Stomach (tissue), 9 donors: Measurements from ENCODE around the gene ASZ1. TPM values are rescaled to one million over a fixed set of nuclear protein-coding genes. Genes with fewer than 3 reads are reported as not detected.

Source experiments
- DNase-seq, 2 donors: peaks; one replicate each; pipeline versions ENCODE4 v3.0.0 to v3.0.0-alpha.2; 2013 to 2019
- H3K27ac ChIP-seq, 5 donors: fragments of 200-600 bp in 4 of 5; sonication (generic) in 4 of 5; one replicate each; pipeline ENCODE4 v1.5.1; 2013 to 2019; ENCODE audit warnings: mild to moderate bottlenecking in 1 of 5, moderate library complexity in 1 of 5
- H3K27me3 ChIP-seq, 3 donors: fragments of 200-600 bp; sonication (generic); one replicate each; pipeline ENCODE4 v1.5.1; 2017 to 2019; ENCODE audit warnings: mixed run types in 1 of 3
- H3K36me3 ChIP-seq, 4 donors: fragments of 200-600 bp; sonication (generic); 1 replicate in 3 of 4; 2 replicates in 1 of 4; pipeline ENCODE4 v1.5.1; 2016 to 2019
- H3K4me1 ChIP-seq, 4 donors: fragments of 200-600 bp; sonication (generic); one replicate each; pipeline ENCODE4 v1.5.1; 2016 to 2019
- H3K4me3 ChIP-seq, 4 donors: fragments of 200-600 bp; sonication (generic) in 3 of 4; one replicate each; pipeline ENCODE4 v1.5.1; 2016 to 2019; ENCODE audit warnings: mild to moderate bottlenecking in 1 of 4
- H3K9me3 ChIP-seq, 4 donors: fragments of 200-600 bp; sonication (generic); one replicate each; pipeline ENCODE4 v1.5.1; 2016 to 2019
- EP300 ChIP-seq: sonication (generic); formaldehyde crosslinking; IDR thresholded peaks from one replicate; pipeline ENCODE4 v1.6.1; 2017; ENCODE audit warnings: antibody characterized with exemption
- POLR2A ChIP-seq, 4 donors: fragments of 450-650 bp; IDR thresholded peaks; one replicate each; pipeline ENCODE4 v1.6.1; 2016; ENCODE audit warnings: antibody characterized with exemption in 4 of 4, control low read depth in 2 of 4, mild to moderate bottlenecking in 1 of 4, moderate library complexity in 1 of 4
- POLR2AphosphoS5 ChIP-seq, 3 donors: sonication (generic); formaldehyde crosslinking; IDR thresholded peaks; one replicate each; pipeline ENCODE4 v1.6.1; 2016; ENCODE audit warnings: antibody characterized with exemption in 3 of 3
- WGBS, 5 donors: extraction: QIAGEN DNeasy Blood & Tissue Kit in 3 of 5; methylation state at CpG; one replicate each; pipeline versions ENCODE4 v1.1.5 to v1.1.7; 2013 to 2018; 5-methylcytosine and 5-hydroxymethylcytosine counted together
- intact Hi-C: fragments of 100-400 bp; cut with DNase I; formaldehyde crosslinking; loops from one replicate; pipeline ENCODE4 v1.15.1; 2023; ENCODE audit warnings: low total_unique reads
- polyA plus RNA-seq, 3 donors: library from polyadenylated mRNA; stranded (reverse); fragments of 200-250 nt; gene quantifications; one replicate each; pipeline ENCODE4 v1.2.3, GENCODE V29; 2013
- total RNA-seq, 5 donors: library from RNA; depleted of rRNA; stranded (reverse); fragments of >200 nt; gene quantifications; one replicate each; pipeline versions ENCODE4 v1.1.0 to v1.2.3, GENCODE V29; 2014 to 2016
- TF ChIP-seq, protein P1 (sequence below), 7 experiments: fragments of 450-650 bp in 4 of 7; fragments of 200-600 bp in 3 of 7; sonication (generic) in 3 of 7; IDR thresholded peaks; one replicate each; pipeline ENCODE4 v1.5.1; 2016 to 2019; ENCODE audit warnings: antibody characterized with exemption in 7 of 7, control low read depth in 2 of 7, mild to moderate bottlenecking in 1 of 7
- donor health status: healthy with polysubstance abuse.
- donor health status: Bipolar disorder and iron deficiency.
- donor health status: healthy.

The ASZ1 gene
- total and polyA plus RNA-seq, 8 donors, result not detected

DNA sequence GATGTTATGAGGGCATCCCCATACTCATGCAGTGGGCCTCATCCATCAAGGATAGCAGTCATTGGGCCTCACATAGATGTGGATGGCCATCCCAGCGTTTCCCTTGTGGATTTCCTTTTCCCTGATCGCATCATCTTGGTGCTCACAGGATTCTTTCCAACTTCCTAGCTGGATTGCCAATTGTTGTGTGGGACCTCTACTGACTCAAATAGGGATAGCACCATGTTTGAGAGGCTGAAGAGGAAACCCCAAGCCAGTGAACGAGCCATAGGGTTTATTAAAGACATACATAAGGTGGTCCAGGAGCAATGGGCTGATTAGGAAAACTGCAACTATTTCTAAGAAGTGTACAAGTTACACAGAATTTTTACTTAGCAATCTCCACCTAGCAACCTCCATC is 21.8 kb downstream of the ASZ1 start:
- no peak for DNase-seq
- H3K36me3 ChIP-seq, result no peaks in the 10 kb centered on the region
- no peak for TF ChIP-seq EP300
- TF ChIP-seq, protein P1, sequence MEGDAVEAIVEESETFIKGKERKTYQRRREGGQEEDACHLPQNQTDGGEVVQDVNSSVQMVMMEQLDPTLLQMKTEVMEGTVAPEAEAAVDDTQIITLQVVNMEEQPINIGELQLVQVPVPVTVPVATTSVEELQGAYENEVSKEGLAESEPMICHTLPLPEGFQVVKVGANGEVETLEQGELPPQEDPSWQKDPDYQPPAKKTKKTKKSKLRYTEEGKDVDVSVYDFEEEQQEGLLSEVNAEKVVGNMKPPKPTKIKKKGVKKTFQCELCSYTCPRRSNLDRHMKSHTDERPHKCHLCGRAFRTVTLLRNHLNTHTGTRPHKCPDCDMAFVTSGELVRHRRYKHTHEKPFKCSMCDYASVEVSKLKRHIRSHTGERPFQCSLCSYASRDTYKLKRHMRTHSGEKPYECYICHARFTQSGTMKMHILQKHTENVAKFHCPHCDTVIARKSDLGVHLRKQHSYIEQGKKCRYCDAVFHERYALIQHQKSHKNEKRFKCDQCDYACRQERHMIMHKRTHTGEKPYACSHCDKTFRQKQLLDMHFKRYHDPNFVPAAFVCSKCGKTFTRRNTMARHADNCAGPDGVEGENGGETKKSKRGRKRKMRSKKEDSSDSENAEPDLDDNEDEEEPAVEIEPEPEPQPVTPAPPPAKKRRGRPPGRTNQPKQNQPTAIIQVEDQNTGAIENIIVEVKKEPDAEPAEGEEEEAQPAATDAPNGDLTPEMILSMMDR (IDR thresholded peaks at IDR 0.05), result no peak
- TF ChIP-seq POLR2AphosphoS5 (IDR thresholded peaks at IDR 0.05), result no peak
- TF ChIP-seq POLR2A (IDR thresholded peaks at IDR 0.05), result no peak
- intact Hi-C loops, result no loop called here
- 78 to 91% (median 86%) methylated on average over 3 of the region's 3 CpGs for WGBS, 5 donors
- H3K27me3 ChIP-seq, result no peaks in the 10 kb centered on the region
- no peak overlapping the region for H3K27ac ChIP-seq
- no peaks in the 10 kb centered on the region for H3K9me3 ChIP-seq
- no peaks in the 10 kb centered on the region for H3K4me1 ChIP-seq
- H3K4me3 ChIP-seq, result no peak overlapping the region

DNA sequence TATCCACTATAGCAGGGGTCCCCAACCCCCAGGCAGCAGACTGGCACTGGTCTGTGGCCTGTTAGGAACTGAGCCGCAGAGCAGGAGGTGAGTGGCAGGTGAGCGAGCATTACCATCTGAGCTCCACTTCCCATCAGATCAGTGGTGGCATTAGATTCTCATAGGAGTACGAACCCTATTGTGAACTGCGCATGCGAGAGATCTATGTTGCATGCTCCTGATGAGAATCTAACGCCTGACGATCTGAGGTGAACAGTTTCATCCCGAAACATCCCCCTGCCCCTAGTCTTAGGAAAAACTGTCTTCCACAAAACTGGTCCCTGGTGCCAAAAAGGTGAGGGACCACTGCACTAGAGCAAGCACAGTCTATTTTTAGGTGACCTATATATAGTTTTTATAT is 23.6 kb downstream of the ASZ1 start:
- 95 to 100% (median 96%) methylated on average over 7 to 8 of the region's 8 CpGs for WGBS, 5 donors
- DNase-seq, result no peak
- Histone ChIP-seq H3K36me3 (no peaks in the 10 kb centered on the region), H3K4me1 (peaks cover 0 to 4% (median 0%) of the 10 kb centered on the region in 4 donors), H3K27ac (no peak overlapping the region), H3K9me3 (no peaks in the 10 kb centered on the region), H3K4me3 (no peak overlapping the region), H3K27me3 (no peaks in the 10 kb centered on the region)
- intact Hi-C loops, result no loop called here
- TF ChIP-seq, protein P1 (IDR thresholded peaks at IDR 0.05), result no peak
- no peak for TF ChIP-seq EP300
- no peak for TF ChIP-seq POLR2AphosphoS5 (IDR thresholded peaks at IDR 0.05)
- no peak for TF ChIP-seq POLR2A (IDR thresholded peaks at IDR 0.05)

DNA sequence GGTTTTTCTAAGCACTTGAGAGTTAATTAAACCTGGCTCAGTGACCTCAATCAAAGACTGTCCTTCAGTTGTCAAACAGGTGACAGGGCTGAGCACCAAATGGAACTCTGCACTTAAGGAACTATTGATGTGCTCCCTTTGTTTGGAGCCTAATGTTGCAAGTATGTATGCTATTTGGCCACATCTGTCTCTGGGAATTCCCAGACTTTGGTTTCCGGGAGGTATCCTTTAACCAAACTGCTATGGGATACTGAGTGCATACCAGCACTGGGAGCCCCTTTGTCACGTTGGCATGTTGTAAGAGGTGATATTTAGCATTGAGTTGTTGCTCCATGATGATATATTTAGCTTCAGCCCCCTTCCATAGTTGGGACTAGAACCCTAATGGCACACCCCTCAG is 25.2 kb downstream of the ASZ1 start:
- intact Hi-C loops, result no loop called here
- 68 to 85% (median 83%) methylated on average over 2 of the region's 2 CpGs for WGBS, 5 donors

DNA sequence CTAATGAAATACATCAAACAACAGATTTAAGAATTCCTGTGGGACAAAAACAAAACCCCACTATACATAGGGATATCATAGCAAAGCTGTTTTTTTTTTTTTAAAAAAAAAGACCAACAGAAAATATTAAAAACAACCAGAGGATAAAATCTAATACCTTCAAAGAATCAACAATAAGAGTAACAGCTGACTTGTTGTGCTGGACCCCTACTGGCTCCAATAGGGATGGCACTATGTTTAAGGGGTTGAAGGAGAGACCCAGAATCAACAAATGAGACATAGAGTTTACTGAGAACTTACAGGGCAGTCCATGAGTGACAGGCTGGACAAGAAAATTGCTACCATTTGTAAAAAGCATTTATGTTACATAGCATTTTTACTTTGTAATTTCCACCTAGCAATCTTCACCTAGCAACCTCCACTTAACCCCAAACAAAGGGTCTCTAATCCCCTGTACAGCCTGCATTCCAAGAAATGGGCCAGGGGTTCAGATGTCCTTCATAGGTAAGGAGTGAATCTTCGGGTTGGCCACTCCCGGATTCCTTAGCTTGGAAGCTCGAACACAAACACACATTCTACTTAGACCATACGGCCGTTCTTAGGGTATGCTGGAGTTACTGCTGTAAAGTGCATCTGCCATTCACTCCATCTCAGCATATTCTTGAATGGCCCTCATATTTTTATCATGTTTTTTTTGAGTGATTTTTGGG is 25.8 kb downstream of the ASZ1 start:
- intact Hi-C loops, result no loop called here
- H3K9me3 ChIP-seq, result no peaks in the 10 kb centered on the region
- H3K27ac ChIP-seq, result no peak overlapping the region
- peaks cover 0 to 4% (median 0%) of the 10 kb centered on the region in 4 donors for H3K4me1 ChIP-seq
- TF ChIP-seq POLR2AphosphoS5 (IDR thresholded peaks at IDR 0.05) (no peak), POLR2A (IDR thresholded peaks at IDR 0.05) (no peak), EP300 (no peak)
- TF ChIP-seq, protein P1 (IDR thresholded peaks at IDR 0.05), result no peak
- 88 to 91% (median 89%) methylated on average over 5 of the region's 5 CpGs for WGBS, 5 donors
- no peaks in the 10 kb centered on the region for H3K36me3 ChIP-seq
- DNase-seq, result no peak
- H3K4me3 ChIP-seq, result no peak overlapping the region
- H3K27me3 ChIP-seq, result no peaks in the 10 kb centered on the region

More for the DNA sequence above, 25.2 kb downstream of the ASZ1 start:
- H3K4me3 ChIP-seq, result no peak overlapping the region
- TF ChIP-seq, protein P1 (IDR thresholded peaks at IDR 0.05), result no peak
- TF ChIP-seq POLR2A (IDR thresholded peaks at IDR 0.05) (no peak), POLR2AphosphoS5 (IDR thresholded peaks at IDR 0.05) (no peak), EP300 (no peak)
- no peaks in the 10 kb centered on the region for H3K36me3 ChIP-seq
- no peaks in the 10 kb centered on the region for H3K27me3 ChIP-seq
- H3K27ac ChIP-seq, result no peak overlapping the region
- H3K4me1 ChIP-seq, result peaks cover 0 to 4% (median 0%) of the 10 kb centered on the region in 4 donors
- H3K9me3 ChIP-seq, result no peaks in the 10 kb centered on the region
- no peak for DNase-seq
